Trophoblast cell (in vitro differentiated cells and primary cell): Measurements from ENCODE around the gene CUL2.
"Not testable (repeated sequence)": the region's sequence is repeated elsewhere in the genome, so short reads cannot be mapped to it uniquely, and the experiment has no call there.

ENCODE experiments used
- DNase-seq, 2 donors: peaks; one replicate each; pipeline ENCODE4 v3.0.0-alpha.2; 2016
- H2AFZ ChIP-seq: 2 replicates; pipeline ENCODE4 v1.6.1; 2013; ENCODE audit warnings: low read length, moderate library complexity, mild to moderate bottlenecking; ENCODE audit not compliant: insufficient read depth, poor library complexity
- H2AK5ac ChIP-seq: 2 replicates; pipeline ENCODE4 v1.6.1; 2013; ENCODE audit warnings: mild to moderate bottlenecking, low read length
- H2BK120ac ChIP-seq: 2 replicates; pipeline ENCODE4 v1.6.1; 2013; ENCODE audit warnings: low read length, mild to moderate bottlenecking, moderate library complexity; ENCODE audit not compliant: insufficient read depth, poor library complexity
- H2BK12ac ChIP-seq: 2 replicates; pipeline ENCODE4 v1.6.1; 2013; ENCODE audit warnings: mild to moderate bottlenecking, low read length, moderate library complexity
- H2BK5ac ChIP-seq: 2 replicates; pipeline ENCODE4 v1.6.1; 2013; ENCODE audit warnings: low read length, low read depth, moderate library complexity, mild to moderate bottlenecking; ENCODE audit not compliant: poor library complexity
- H3K14ac ChIP-seq: 2 replicates; pipeline ENCODE4 v1.6.1; 2013; ENCODE audit warnings: mild to moderate bottlenecking, low read length
- H3K18ac ChIP-seq: 2 replicates; pipeline ENCODE4 v1.6.1; 2013; ENCODE audit warnings: mild to moderate bottlenecking, low read length
- H3K23ac ChIP-seq: 2 replicates; pipeline ENCODE4 v1.6.1; 2013; ENCODE audit warnings: low read length
- H3K27ac ChIP-seq: 2 replicates; pipeline ENCODE4 v1.5.1; 2013; ENCODE audit warnings: low read depth, mild to moderate bottlenecking, inconsistent platforms, low read length, moderate library complexity
- H3K27me3 ChIP-seq: 2 replicates; pipeline ENCODE4 v1.6.1; 2013; ENCODE audit warnings: inconsistent platforms, mild to moderate bottlenecking, low read length, moderate library complexity; ENCODE audit not compliant: insufficient read depth
- H3K36me3 ChIP-seq, 2 experiments: 1 replicate in 1 of 2; 2 replicates in 1 of 2; pipeline ENCODE4 v1.6.1; 2013; ENCODE audit warnings: low read length in 2 of 2, mild to moderate bottlenecking in 2 of 2, moderate library complexity in 1 of 2; ENCODE audit not compliant: insufficient read depth in 2 of 2, control insufficient read depth in 1 of 2
- H3K4ac ChIP-seq: 2 replicates; pipeline ENCODE4 v1.6.1; 2013; ENCODE audit warnings: low read depth, mild to moderate bottlenecking, low read length, moderate library complexity
- H3K4me1 ChIP-seq, 2 experiments: 1 replicate in 1 of 2; 2 replicates in 1 of 2; pipeline ENCODE4 v1.6.1; 2013; ENCODE audit warnings: low read length in 2 of 2, mild to moderate bottlenecking in 2 of 2, moderate library complexity in 1 of 2; ENCODE audit not compliant: insufficient read depth in 2 of 2, control insufficient read depth in 1 of 2
- H3K4me2 ChIP-seq: 2 replicates; pipeline ENCODE4 v1.6.1; 2013; ENCODE audit warnings: inconsistent platforms, mild to moderate bottlenecking, low read length, moderate library complexity
- H3K4me3 ChIP-seq: 2 replicates; pipeline ENCODE4 v1.5.1; 2013; ENCODE audit warnings: mild to moderate bottlenecking, low read depth, low read length, inconsistent platforms
- H3K79me1 ChIP-seq: one replicate; pipeline ENCODE4 v1.6.1; 2013; ENCODE audit warnings: low read length
- H3K79me2 ChIP-seq: 2 replicates; pipeline ENCODE4 v1.6.1; 2013; ENCODE audit warnings: low read length, mild to moderate bottlenecking; ENCODE audit not compliant: control insufficient read depth, insufficient read depth, poor library complexity
- H3K9ac ChIP-seq: 2 replicates; pipeline ENCODE4 v1.6.1; 2013; ENCODE audit warnings: mild to moderate bottlenecking, low read length
- H3K9me3 ChIP-seq: 2 replicates; pipeline ENCODE4 v1.6.1; 2013; ENCODE audit warnings: low read depth, mild to moderate bottlenecking, control low read depth, inconsistent platforms, low read length; ENCODE audit not compliant: insufficient read depth
- H4K12ac ChIP-seq: 2 replicates; pipeline ENCODE4 v1.6.1; 2013; ENCODE audit warnings: low read depth, mild to moderate bottlenecking, low read length, moderate library complexity
- H4K8ac ChIP-seq: 2 replicates; pipeline ENCODE4 v1.6.1; 2013; ENCODE audit warnings: low read depth, mild to moderate bottlenecking, low read length, moderate library complexity
- H4K91ac ChIP-seq: one replicate; pipeline ENCODE4 v1.6.1; 2013; ENCODE audit warnings: low read depth, mild to moderate bottlenecking, low read length, moderate library complexity
- WGBS: extraction: QIAGEN DNeasy Blood & Tissue Kit; methylation state at CpG from one replicate; pipeline ENCODE4 v1.1.7; 2013; ENCODE audit warnings: missing lambda C conversion rate; ENCODE audit not compliant: insufficient read length, insufficient coverage; ENCODE audit errors: extremely low coverage; 5-methylcytosine and 5-hydroxymethylcytosine counted together

CUL2 gene

GRCh38 chr10:35080261-35080660 is 9.9 kb downstream of the CUL2 start:
- not testable (repeated sequence) for H3K27me3 ChIP-seq
- no CpG with 5 or more reads among the region's 1 CpG for WGBS

GRCh38 chr10:35079763-35080162 is 10.4 kb downstream of the CUL2 start:
- Histone ChIP-seq H2BK5ac (no peak overlapping the region), H4K12ac (no peak overlapping the region), H3K23ac (no peak overlapping the region), H3K18ac (no peak overlapping the region), H2BK12ac (no peak overlapping the region), H3K79me1 (no peaks in the 10 kb centered on the region), H3K27me3 (no peaks in the 10 kb centered on the region), H3K27ac (no peak overlapping the region), H2AK5ac (no peak overlapping the region), H3K4me1 (peaks cover 0 to 2% of the 10 kb centered on the region in 2 experiments), H3K4me3 (no peak overlapping the region), H4K91ac (no peak overlapping the region), H3K14ac (no peak overlapping the region), H4K8ac (no peak overlapping the region), H2AFZ (no peak overlapping the region), H3K9ac (no peak overlapping the region), H2BK120ac (no peak overlapping the region), H3K9me3 (no peaks in the 10 kb centered on the region), H3K4me2 (no peak overlapping the region), H3K79me2 (no peaks in the 10 kb centered on the region), H3K36me3 (peaks cover 0 to 11% of the 10 kb centered on the region in 2 experiments), H3K4ac (no peak overlapping the region)
- WGBS: no CpG with 5 or more reads among the region's 3 CpGs
- DNase-seq: peak; percentile 48 to 73

More at GRCh38 chr10:35080261-35080660, 9.9 kb downstream of the CUL2 start:
- not testable (repeated sequence) for H2AFZ ChIP-seq, DNase-seq, H3K4me2 ChIP-seq, H3K4ac ChIP-seq, H3K79me1 ChIP-seq, H3K9me3 ChIP-seq, H2AK5ac ChIP-seq, H3K4me1 ChIP-seq, H2BK120ac ChIP-seq, H4K12ac ChIP-seq, H3K18ac ChIP-seq, H3K79me2 ChIP-seq, H2BK12ac ChIP-seq, H2BK5ac ChIP-seq, H3K23ac ChIP-seq, H3K27ac ChIP-seq, H3K14ac ChIP-seq, H3K4me3 ChIP-seq, H4K8ac ChIP-seq, H3K9ac ChIP-seq, H4K91ac ChIP-seq
- peaks cover 0 to 11% of the 10 kb centered on the region in 2 experiments for H3K36me3 ChIP-seq

GRCh38 chr10:35079265-35079664 is 10.9 kb downstream of the CUL2 start:
- no peak overlapping the region for H2AK5ac ChIP-seq
- H3K4me2 ChIP-seq: no peak overlapping the region
- no peak overlapping the region for H4K12ac ChIP-seq
- no peak overlapping the region for H2AFZ ChIP-seq
- no peak overlapping the region for H2BK5ac ChIP-seq
- no CpG with 5 or more reads among the region's 4 CpGs for WGBS
- no peak overlapping the region for H3K9ac ChIP-seq
- H4K91ac ChIP-seq: no peak overlapping the region
- H3K4me1 ChIP-seq: peaks cover 0 to 2% of the 10 kb centered on the region in 2 experiments
- H3K36me3 ChIP-seq: peaks cover 0 to 11% of the 10 kb centered on the region in 2 experiments
- no peaks in the 10 kb centered on the region for H3K79me1 ChIP-seq
- H3K27ac ChIP-seq: no peak overlapping the region
- H4K8ac ChIP-seq: no peak overlapping the region
- no peak overlapping the region for H3K23ac ChIP-seq
- H2BK120ac ChIP-seq: no peak overlapping the region
- H3K9me3 ChIP-seq: no peaks in the 10 kb centered on the region
- peak overlapping the region; percentile 64 for H3K4ac ChIP-seq
- no peaks in the 10 kb centered on the region for H3K79me2 ChIP-seq
- H3K18ac ChIP-seq: no peak overlapping the region
- DNase-seq: no peak
- H2BK12ac ChIP-seq: no peak overlapping the region
- H3K4me3 ChIP-seq: no peak overlapping the region
- no peaks in the 10 kb centered on the region for H3K27me3 ChIP-seq
- H3K14ac ChIP-seq: no peak overlapping the region

- Histone ChIP-seq H2BK120ac (no peak overlapping the region), H3K27ac (no peak overlapping the region), H3K4ac (no peak overlapping the region), H3K9me3 (no peaks in the 10 kb centered on the region), H3K14ac (no peak overlapping the region), H3K4me1 (peaks cover 0 to 2% of the 10 kb centered on the region in 2 experiments), H2AK5ac (no peak overlapping the region), H4K12ac (no peak overlapping the region), H4K91ac (no peak overlapping the region), H2AFZ (no peak overlapping the region), H4K8ac (no peak overlapping the region), H2BK12ac (no peak overlapping the region), H3K4me3 (no peak overlapping the region), H2BK5ac (no peak overlapping the region), H3K27me3 (no peaks in the 10 kb centered on the region), H3K18ac (no peak overlapping the region), H3K23ac (no peak overlapping the region), H3K4me2 (no peak overlapping the region), H3K9ac (no peak overlapping the region), H3K79me1 (no peaks in the 10 kb centered on the region), H3K36me3 (peaks cover 4 to 9% of the 10 kb centered on the region in 2 experiments), H3K79me2 (no peaks in the 10 kb centered on the region)
- no CpG with 5 or more reads among the region's 3 CpGs for WGBS
- DNase-seq: no peak
These were observed 14.9 kb downstream of the CUL2 start for GRCh38 chr10:35075228-35075627.
